ENCODE measurements around the gene TMPRSS15. TPM values are rescaled to one million over a fixed set of nuclear protein-coding genes. Genes with fewer than 3 reads are reported as not detected.

The TMPRSS15 gene
- total RNA-seq, 1 experiment from 2014 or later, result 0.02 TPM

DNA sequence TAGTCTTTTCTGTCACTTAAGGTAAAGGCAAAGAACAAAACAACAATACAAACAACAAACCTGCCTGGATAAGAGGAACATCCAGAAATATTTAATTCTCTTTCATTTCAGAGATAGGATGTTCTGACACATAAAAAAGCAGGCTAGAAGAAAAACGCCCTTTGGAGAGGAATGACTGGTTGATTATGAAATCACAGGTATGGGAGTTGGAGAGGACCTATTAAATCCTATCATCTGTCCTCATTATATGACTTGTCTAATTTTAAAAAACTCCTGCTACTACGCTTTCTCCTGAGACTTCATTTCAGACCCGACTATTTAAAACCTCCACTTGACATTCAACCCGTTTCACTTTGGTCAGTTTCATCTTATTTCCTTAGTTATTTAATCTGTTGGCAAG, 54.1 kb downstream of the TMPRSS15 start:
- DNase-seq (ENCODE audit: low spot score), result no peak

- no peak for DNase-seq (ENCODE audit: low spot score)
Observed at GRCh38 chr21:18340387-18340942, 63.1 kb downstream of the TMPRSS15 start.

GRCh38 chr21:18335651-18336236, 67.8 kb downstream of the TMPRSS15 start:
- no peak for DNase-seq (ENCODE audit: low spot score)

DNA sequence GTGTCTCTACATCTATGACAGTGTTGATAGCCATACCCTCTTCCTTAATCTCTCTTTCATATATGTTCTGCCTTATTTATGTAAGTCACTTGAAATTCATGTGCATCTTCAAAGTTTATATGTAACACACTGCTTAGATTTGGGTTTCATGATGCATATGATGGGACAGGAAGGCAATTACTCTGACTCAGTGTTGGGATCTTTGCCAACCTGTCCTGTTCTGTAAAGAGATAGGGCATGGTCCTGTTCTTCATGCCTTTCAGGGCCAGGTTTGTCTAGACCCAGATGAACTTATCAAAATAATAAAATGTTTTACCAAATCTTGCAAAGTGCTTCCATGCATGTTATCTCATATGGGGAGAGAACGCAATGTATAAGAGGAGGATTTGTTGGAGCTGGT, 69.5 kb downstream of the TMPRSS15 start:
- no peak for DNase-seq (ENCODE audit: low spot score)

DNA sequence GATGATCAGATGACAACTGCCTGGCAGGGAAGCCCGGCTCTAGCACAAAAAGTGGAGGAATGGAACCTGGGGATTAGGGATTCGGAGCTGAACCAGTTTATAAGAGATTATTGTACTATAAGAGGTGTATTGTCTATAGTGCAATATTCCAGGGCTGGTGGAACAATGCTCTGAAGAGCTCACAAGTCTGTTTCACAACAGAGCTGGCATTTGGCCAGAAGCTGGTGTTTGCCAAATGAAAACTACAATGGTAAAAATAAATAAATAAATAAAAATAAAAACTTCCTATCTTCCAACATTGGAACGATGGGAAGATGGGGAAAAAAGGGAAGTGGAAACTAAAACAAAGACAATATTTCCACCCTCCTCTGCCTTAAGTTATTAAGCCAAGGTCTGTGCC, 85.4 kb downstream of the TMPRSS15 start:
- no peak for DNase-seq (ENCODE audit: low spot score)

DNA sequence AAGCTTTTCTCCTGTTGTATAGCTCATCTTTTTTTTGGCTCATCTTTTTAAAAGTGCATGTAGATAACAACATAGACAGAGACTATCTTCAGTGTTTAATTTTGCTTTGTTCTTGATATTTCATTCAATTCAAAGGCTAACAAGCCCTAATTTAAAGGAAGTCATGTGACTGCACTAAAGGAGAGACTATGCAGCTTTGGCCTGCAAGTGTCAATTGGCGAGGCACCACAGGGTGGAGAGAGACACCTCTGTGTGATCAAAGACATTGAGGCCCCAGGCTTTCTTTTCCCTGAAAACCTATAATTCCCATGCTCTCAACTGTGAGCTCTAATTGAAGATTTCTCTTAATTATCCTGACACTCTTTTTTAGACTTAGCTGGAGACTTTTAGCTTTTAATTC, 105.4 kb downstream of the TMPRSS15 start:
- DNase-seq (ENCODE audit: low spot score), result no peak

- no peak for DNase-seq (ENCODE audit: low spot score)
Observed at GRCh38 chr21:18294100-18294499, 109.5 kb downstream of the TMPRSS15 start.

GRCh38 chr21:18289876-18290275, 113.7 kb downstream of the TMPRSS15 start:
- no peak for DNase-seq (ENCODE audit: low spot score)

- DNase-seq (ENCODE audit: low spot score), result no peak
Observed at GRCh38 chr21:18285379-18285778, 118.2 kb downstream of the TMPRSS15 start.

- DNase-seq (ENCODE audit: low spot score), result no peak
Observed at GRCh38 chr21:18275781-18276180, 127.8 kb downstream of the TMPRSS15 start.

DNA sequence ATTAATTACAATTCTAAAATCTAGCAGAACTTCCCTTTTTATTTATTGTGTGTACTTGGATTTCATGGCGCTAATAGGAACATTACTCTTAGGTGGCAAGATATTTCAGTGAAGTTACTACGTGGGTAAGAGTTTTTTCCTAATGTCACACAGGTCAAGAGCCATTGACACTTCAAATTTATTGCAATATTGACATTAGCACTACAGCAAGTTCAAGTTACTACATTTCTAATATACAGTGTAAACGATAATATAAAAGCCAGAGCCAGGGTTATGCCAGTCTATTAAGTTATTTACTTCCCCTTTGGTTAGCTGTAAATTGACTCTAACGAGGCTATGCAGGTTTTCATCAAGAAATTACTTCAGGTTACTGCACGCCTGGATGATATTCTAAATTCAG, 129.2 kb downstream of the TMPRSS15 start:
- no peak for DNase-seq (ENCODE audit: low spot score)

DNA sequence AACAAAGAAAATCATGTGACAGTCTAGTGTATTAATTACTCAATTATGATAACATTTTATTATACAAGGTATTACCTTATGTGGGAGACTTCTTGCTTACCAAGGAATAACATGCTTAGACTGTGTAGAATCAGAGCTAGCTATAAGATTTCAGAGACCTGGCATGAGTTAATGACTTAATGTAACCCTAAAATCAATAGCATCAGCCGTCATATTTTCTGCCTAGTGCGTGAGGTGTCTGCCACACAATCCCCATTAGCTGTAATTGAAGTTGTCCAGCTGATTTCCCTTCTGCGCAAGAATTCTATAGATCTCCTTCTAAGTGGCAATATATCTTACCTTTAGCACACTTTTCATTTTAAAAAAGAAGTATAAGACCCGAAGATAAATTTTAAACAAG, 130.2 kb downstream of the TMPRSS15 start:
- DNase-seq (ENCODE audit: low spot score), result no peak

DNA sequence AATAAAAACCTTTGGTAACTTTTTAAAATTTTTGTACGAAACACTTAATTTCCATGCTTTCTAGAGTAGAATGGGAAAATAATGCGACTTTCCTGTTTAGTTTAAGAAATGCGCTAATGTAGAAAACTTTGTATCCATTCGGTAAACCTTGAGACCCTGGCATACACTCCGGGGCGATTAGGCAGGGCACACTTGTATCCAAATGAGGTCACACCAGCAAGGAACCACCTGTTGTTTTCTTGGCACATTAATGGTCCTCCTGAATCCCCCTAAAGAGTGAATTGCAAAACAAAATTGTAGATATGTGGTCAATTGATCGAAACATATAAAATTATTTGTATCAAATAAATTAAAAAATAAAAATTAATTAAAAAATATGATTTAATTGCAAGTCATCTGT, 133.7 kb downstream of the TMPRSS15 start:
- no peak for DNase-seq (ENCODE audit: low spot score)

- DNase-seq (ENCODE audit: low spot score), result no peak
Observed at GRCh38 chr21:18268906-18269305, 134.7 kb downstream of the TMPRSS15 start.

- no peak for DNase-seq (ENCODE audit: low spot score)
Observed at GRCh38 chr21:18267496-18267895, 136.1 kb downstream of the TMPRSS15 start.

GRCh38 chr21:18265944-18266343, 137.6 kb downstream of the TMPRSS15 start:
- no peak for DNase-seq (ENCODE audit: low spot score)

DNA sequence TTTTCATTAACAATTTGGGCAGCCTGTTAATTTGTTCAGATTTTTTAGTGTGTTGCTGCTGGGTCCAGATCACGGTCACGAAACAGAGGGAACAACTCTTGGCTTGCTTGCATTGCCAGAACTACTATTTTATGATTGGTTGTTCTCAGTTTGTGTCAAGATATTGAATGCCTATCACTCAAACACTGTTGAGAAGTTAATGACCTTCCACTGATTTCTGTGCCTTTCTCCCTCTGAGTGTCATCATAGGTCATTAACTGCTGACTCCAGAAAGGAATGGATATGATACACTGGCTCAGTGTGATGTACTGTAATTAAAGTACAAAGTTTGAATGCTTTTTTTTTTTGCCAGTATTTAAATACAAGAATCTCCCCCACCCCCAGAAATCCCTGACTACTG, 149.8 kb downstream of the TMPRSS15 start:
- DNase-seq (ENCODE audit: low spot score), result no peak

- DNase-seq (ENCODE audit: low spot score), result no peak
Observed at GRCh38 chr21:18253221-18253620, 150.4 kb downstream of the TMPRSS15 start.

- no peak for DNase-seq (ENCODE audit: low spot score)
Observed at GRCh38 chr21:18252680-18253079, 150.9 kb downstream of the TMPRSS15 start.

DNA sequence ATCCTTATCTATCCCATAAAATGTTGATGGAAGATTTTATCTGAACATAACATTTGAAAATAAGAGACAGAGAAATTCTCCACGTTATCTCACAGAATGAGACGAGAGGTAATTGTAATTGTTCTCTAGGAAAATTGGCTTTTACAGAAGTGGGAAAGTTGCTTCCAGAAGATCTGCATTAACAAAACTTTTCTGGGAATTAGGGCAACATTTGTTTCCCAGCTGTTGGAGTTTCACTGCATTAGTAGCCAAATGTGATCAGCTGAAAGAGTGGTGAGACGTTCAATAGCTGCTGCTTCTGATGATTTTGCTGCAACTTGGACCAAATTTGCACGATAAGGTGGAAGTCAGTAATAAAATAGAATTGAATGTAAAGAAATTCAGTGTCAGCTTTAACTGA, 151.3 kb downstream of the TMPRSS15 start:
- no peak for DNase-seq (ENCODE audit: low spot score)

DNA sequence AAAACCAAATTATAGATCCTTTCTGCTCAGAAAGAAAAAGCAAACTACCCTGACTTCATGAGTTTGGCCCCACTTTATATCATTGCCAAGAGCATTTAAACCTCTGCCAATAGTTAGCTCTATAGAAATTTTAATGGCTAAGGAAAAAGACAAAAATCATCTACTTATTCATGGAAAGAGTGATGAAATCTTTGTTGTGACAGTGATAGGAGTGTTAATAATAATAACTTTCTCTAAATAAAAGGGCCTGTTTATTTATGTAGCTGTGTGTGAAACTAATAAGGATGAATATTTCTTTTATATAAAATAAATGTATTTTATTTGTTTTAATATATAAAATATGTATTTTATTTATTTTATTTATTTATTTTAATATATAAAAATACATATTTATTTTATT, 152.5 kb downstream of the TMPRSS15 start:
- DNase-seq (ENCODE audit: low spot score), result no peak

DNA sequence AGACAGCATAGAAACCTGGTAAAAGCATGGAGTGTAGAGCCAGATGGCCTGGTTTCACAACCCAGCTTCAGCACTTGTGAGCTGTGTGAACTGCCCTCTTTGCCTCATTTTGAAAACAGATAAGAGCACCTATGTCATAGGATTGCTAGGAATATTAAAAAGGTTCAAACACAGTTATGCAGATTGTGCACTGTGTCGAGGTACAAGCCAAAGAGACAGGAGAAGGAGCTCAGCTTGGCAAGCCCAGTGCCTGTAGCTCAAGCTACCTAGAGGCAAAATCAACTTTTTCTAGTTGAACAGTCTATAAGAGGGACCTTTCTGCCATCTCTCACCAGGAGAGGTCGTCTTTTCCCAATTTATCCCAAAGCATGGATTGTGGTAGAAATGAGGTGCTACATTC, 153.9 kb downstream of the TMPRSS15 start:
- no peak for DNase-seq (ENCODE audit: low spot score)

DNA sequence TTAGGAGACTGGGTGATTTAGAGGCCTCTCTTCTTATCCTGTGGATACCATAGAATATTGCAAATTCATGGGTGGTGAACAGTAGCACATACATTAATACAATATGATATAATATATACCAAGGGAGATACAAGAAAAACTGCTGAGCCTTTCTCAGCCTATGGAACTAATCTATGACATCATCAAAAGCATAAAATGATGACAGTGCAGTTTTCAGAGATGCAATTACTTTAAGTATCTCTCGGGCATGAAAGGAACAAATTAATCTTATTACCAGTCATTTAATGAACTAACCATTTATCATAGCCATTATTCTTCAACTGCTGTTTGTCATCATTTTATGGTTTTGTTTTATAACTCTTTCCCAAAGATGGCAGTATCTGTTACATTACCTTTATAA, 155.4 kb downstream of the TMPRSS15 start:
- no peak for DNase-seq (ENCODE audit: low spot score)

GRCh38 chr21:18245464-18245967, 158.1 kb downstream of the TMPRSS15 start:
- DNase-seq (ENCODE audit: low spot score), result no peak

Measured in A172 (cell line).